GM12878 (cell line): ENCODE measurements around the gene DCUN1D3. TPM values are rescaled to one million over a fixed set of nuclear protein-coding genes. Genes with fewer than 3 reads are reported as not detected.

ENCODE experiments used
- ATAC-seq: fragments of 200-7000 bp; cut with Tn5 transposase; 3 replicates; pipeline ENCODE4 v1.9.1; 2020; ENCODE audit warnings: mild to moderate bottlenecking, moderate library complexity
- BruUV-seq: library from RNA; stranded (reverse); fragments of 400-500 nt; replicated peaks from 2 replicates; lab custom pipeline; 2021; lab: Mats Ljungman, UMichigan
- CTCF ChIA-PET: fragments of 300-600 bp; sonication (Branson Sonifier 250); formaldehyde crosslinking; extraction: SDS; loops from one replicate; lab custom pipeline; 2021; ENCODE audit warnings: inconsistent platforms; lab: Yijun Ruan, JAX
- POLR2A ChIA-PET: fragments of 350-600 bp; formaldehyde crosslinking; extraction: SDS; loops from one replicate; lab custom pipeline; 2021; ENCODE audit warnings: inconsistent platforms; lab: Charles Lee
- RAD21 ChIA-PET: fragments of 300-600 bp; sonication (Branson Sonifier 250); formaldehyde crosslinking; loops from one replicate; lab custom pipeline; 2023; ENCODE audit warnings: antibody characterized with exemption; ENCODE audit not compliant: unreplicated experiment; lab: Charles Lee
- SMC1A ChIA-PET: fragments of 300-600 bp; sonication (Branson Sonifier 250); formaldehyde crosslinking; loops from one replicate; lab custom pipeline; 2023; ENCODE audit not compliant: unreplicated experiment, uncharacterized antibody; lab: Charles Lee
- DNase-seq: peaks from one replicate; pipeline ENCODE4 v3.0.0-alpha.2; 2011; ENCODE audit warnings: low read depth, low spot score
- FAIRE-seq: peaks from 3 replicates; lab custom pipeline; 2011; peaks lifted over from hg19 to GRCh38; lab: Jason Lieb, UNC
- H2AFZ ChIP-seq: 2 replicates; pipeline ENCODE4 v1.6.0; 2011; ENCODE audit warnings: low read depth, low read length, control low read depth; ENCODE audit not compliant: control insufficient read depth
- H3K27ac ChIP-seq: 2 replicates; pipeline ENCODE4 v1.5.1; 2011; ENCODE audit warnings: control low read depth; ENCODE audit not compliant: control insufficient read depth, insufficient read depth
- H3K27me3 ChIP-seq, 2 experiments: replicated peaks in 1 of 2; 2 replicates each; pipeline versions ENCODE4 v1.6.0 to v1.6.1; 2011; ENCODE audit warnings: low read length in 1 of 2; ENCODE audit not compliant: control insufficient read depth in 2 of 2, insufficient read depth in 2 of 2
- H3K36me3 ChIP-seq, 2 experiments: 2 replicates each; pipeline ENCODE4 v1.5.1; 2011; ENCODE audit warnings: low read length in 1 of 2; ENCODE audit not compliant: control insufficient read depth in 2 of 2, insufficient read depth in 2 of 2
- H3K4me1 ChIP-seq: 2 replicates; pipeline ENCODE4 v1.6.1; 2011; ENCODE audit warnings: mild to moderate bottlenecking, low read length, moderate library complexity, mixed read lengths; ENCODE audit not compliant: control insufficient read depth, insufficient read depth
- H3K4me2 ChIP-seq: 2 replicates; pipeline ENCODE4 v1.6.0; 2011; ENCODE audit warnings: control low read depth; ENCODE audit not compliant: control insufficient read depth, insufficient read depth
- H3K4me3 ChIP-seq: fragments of 200-600 bp; sonication (generic); 2 replicates; pipeline ENCODE4 v1.5.1; 2016
- H3K79me2 ChIP-seq: 2 replicates; pipeline ENCODE4 v1.6.0; 2011; ENCODE audit warnings: low read length; ENCODE audit not compliant: control insufficient read depth, insufficient read depth
- H3K9ac ChIP-seq: 2 replicates; pipeline ENCODE4 v1.8.0; 2011; ENCODE audit warnings: low read length, control low read depth, mixed read lengths; ENCODE audit not compliant: control insufficient read depth, insufficient read depth
- H3K9me3 ChIP-seq: replicated peaks from 3 replicates; pipeline ENCODE4 v1.5.1; 2011; ENCODE audit warnings: mild to moderate bottlenecking, low read length; ENCODE audit not compliant: control insufficient read depth, insufficient read depth
- H4K20me1 ChIP-seq: 2 replicates; pipeline ENCODE4 v1.6.0; 2011; ENCODE audit not compliant: control insufficient read depth, insufficient read depth
- CBX3 ChIP-seq: fragments of 200-600 bp; sonication (generic); IDR thresholded peaks from 2 replicates; pipeline ENCODE4 v1.6.1; 2016; ENCODE audit warnings: low read depth, borderline replicate concordance
- CHD2 ChIP-seq: IDR thresholded peaks from 2 replicates; pipeline ENCODE4 v1.6.1; 2011; ENCODE audit warnings: low read depth, low read length, improper control_type of control experiment, borderline replicate concordance
- MEF2A ChIP-seq: IDR thresholded peaks from 2 replicates; pipeline ENCODE4 v1.6.1; 2011; ENCODE audit warnings: low read depth, mild to moderate bottlenecking, low read length, moderate library complexity; ENCODE audit not compliant: insufficient read depth
- MXI1 ChIP-seq: fragments of 150-350 bp; IDR thresholded peaks from 2 replicates; pipeline ENCODE4 v1.6.1; 2011; ENCODE audit warnings: low read depth, mild to moderate bottlenecking, inconsistent platforms, low read length, improper control_type of control experiment
- NR2C1 ChIP-seq: fragments of 450-650 bp; IDR thresholded peaks from 2 replicates; pipeline ENCODE4 v1.6.1; 2017; ENCODE audit warnings: antibody characterized with exemption, mild to moderate bottlenecking, moderate library complexity
- SREBF2 ChIP-seq: IDR thresholded peaks from 2 replicates; pipeline ENCODE4 v1.6.1; 2012; ENCODE audit warnings: mild to moderate bottlenecking, low read length
- TBL1XR1 ChIP-seq: IDR thresholded peaks from 2 replicates; pipeline ENCODE4 v1.6.1; 2012; ENCODE audit warnings: low read depth, low read length, improper control_type of control experiment
- ZBED1 ChIP-seq: IDR thresholded peaks from 2 replicates; pipeline ENCODE4 v1.6.1; 2016; ENCODE audit warnings: borderline replicate concordance
- WGBS: methylation state at CpG from one replicate; pipeline ENCODE4 v1.1.6; 2016; ENCODE audit warnings: low lambda C conversion rate; ENCODE audit not compliant: insufficient replicate concordance, insufficient coverage; ENCODE audit errors: missing lambda C conversion rate; 5-methylcytosine and 5-hydroxymethylcytosine counted together
- in situ Hi-C: fragments of 300-500 bp; cut with MboI; formaldehyde crosslinking; loops from 9 replicates; pipeline ENCODE4 v1.14.3; 2018; ENCODE audit warnings: mixed read lengths
- intact Hi-C: fragments of 100-400 bp; cut with micrococcal nuclease; formaldehyde crosslinking; loops from one replicate; pipeline ENCODE4 v1.14.2; 2022; ENCODE audit not compliant: unreplicated experiment
- polyA plus RNA-seq, 11 experiments: library from polyadenylated mRNA; depleted of rRNA in 4 of 11; unstranded in 6 of 11; stranded (reverse) in 5 of 11; fragments of >200 nt; fragmentation: Nextera tagmentation in 4 of 11; fragmentation: Illumina TruSeq in 1 of 11; extraction: Ambion mirVana in 4 of 11; extraction: Trizol in 1 of 11; gene quantifications; 1 replicate in 1 of 11; 2 replicates in 10 of 11; pipeline versions ENCODE4 v1.2.1 to v1.2.3, GENCODE V29; 2011 to 2016; ENCODE audit warnings: inconsistent platforms in 2 of 11, missing spikeins in 2 of 11, low read depth in 1 of 11
- total RNA-seq, 4 experiments: library from RNA; depleted of rRNA in 3 of 4; stranded (reverse); fragments of >200 nt in 3 of 4; fragmentation: Illumina TruSeq in 1 of 4; extraction: Trizol in 1 of 4; gene quantifications; 2 replicates each; pipeline versions ENCODE4 v1.2.1 to v1.2.3, GENCODE V29; 2013 to 2021
- TF ChIP-seq, protein P1 (sequence below): fragments of 450-650 bp; IDR thresholded peaks from 2 replicates; pipeline ENCODE4 v1.6.1; 2017; ENCODE audit warnings: antibody characterized with exemption, mild to moderate bottlenecking, moderate library complexity

The DCUN1D3 gene
- total and polyA plus RNA-seq, 10 of the 15 experiments (the other 5 are each of a cell fraction or from before 2014, with no cell fraction given): 0.47 to 4.5 (median 1.9) TPM

GRCh38 chr16:20859699-20860098 is 40.5 kb downstream of the DCUN1D3 start:
- Histone ChIP-seq H3K9me3 (no peaks in the 10 kb centered on the region), H3K9ac (no peak overlapping the region), H3K4me1 (peaks cover 4% of the 10 kb centered on the region), H3K36me3 (peaks cover 0 to 7% of the 10 kb centered on the region in 2 experiments), H3K4me3 (no peak overlapping the region), H3K27ac (no peak overlapping the region), H3K79me2 (peaks cover 5% of the 10 kb centered on the region), H2AFZ (no peak overlapping the region), H3K27me3 (no peaks in the 10 kb centered on the region), H4K20me1 (no peaks in the 10 kb centered on the region), H3K4me2 (no peak overlapping the region)
- no TSS peak for BruUV-seq
- POLR2A ChIA-PET: interaction anchor here (0.6 kb wide), 1 partner anchor 30 kb away, joined by 3 read pairs; no protein-coding TSS in a partner anchor
- intact Hi-C loops: loop anchor here (10.0 kb wide), 1 partner anchor 85 kb away; no protein-coding TSS in a partner anchor
- ATAC-seq (no peak), DNase-seq (no peak), FAIRE-seq (no peak)
- WGBS: 79% methylated on average over 4 of the region's 4 CpGs
- TF ChIP-seq CHD2 (no peak), MEF2A (no peak)
- RAD21 ChIA-PET: no interaction called here
- CTCF ChIA-PET: no interaction called here
- in situ Hi-C loops: no loop called here
- SMC1A ChIA-PET: no interaction called here

DNA sequence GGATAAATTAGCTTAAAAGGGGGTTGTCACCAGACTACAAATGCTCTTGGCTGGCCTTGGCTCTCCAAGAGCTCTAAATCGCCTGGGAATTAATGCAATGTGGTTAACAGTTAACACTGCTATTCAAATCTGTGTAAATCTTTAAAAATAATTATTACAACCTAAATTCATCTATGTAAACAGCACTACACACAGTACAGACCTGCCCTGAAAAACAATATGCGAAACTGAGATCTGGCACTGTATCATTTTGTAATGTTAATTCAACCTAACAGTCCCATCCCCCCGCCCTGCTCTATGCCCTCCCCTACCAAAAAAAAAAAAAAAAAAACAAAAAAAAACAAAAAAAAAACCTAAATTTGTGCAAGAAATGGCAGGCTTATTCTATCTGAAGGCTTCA is 40.9 kb downstream of the DCUN1D3 start:
- 91% methylated on average over 3 of the region's 3 CpGs for WGBS
- no TSS peak for BruUV-seq
- POLR2A ChIA-PET: interaction anchor here (0.6 kb wide), 1 partner anchor 30 kb away, joined by 3 read pairs; no protein-coding TSS in a partner anchor

More for the DNA sequence above, 40.9 kb downstream of the DCUN1D3 start:
- Histone ChIP-seq H3K4me2 (no peak overlapping the region), H3K27ac (no peak overlapping the region), H3K4me3 (no peak overlapping the region), H4K20me1 (no peaks in the 10 kb centered on the region), H3K79me2 (peaks cover 3% of the 10 kb centered on the region), H3K9me3 (no peaks in the 10 kb centered on the region), H3K4me1 (no peaks in the 10 kb centered on the region), H3K36me3 (peaks cover 0 to 7% of the 10 kb centered on the region in 2 experiments), H3K27me3 (no peaks in the 10 kb centered on the region), H3K9ac (no peak overlapping the region), H2AFZ (no peak overlapping the region)
- intact Hi-C loops (loop anchor here (10.0 kb wide), 1 partner anchor 86 kb away; no protein-coding TSS in a partner anchor), in situ Hi-C loops (no loop called here)
- RAD21 ChIA-PET: no interaction called here
- ATAC-seq (no peak), FAIRE-seq (no peak), DNase-seq (no peak)
- TF ChIP-seq CBX3: no peak
- TF ChIP-seq TBL1XR1: no peak
- no peak for TF ChIP-seq NR2C1
- TF ChIP-seq, protein P1, sequence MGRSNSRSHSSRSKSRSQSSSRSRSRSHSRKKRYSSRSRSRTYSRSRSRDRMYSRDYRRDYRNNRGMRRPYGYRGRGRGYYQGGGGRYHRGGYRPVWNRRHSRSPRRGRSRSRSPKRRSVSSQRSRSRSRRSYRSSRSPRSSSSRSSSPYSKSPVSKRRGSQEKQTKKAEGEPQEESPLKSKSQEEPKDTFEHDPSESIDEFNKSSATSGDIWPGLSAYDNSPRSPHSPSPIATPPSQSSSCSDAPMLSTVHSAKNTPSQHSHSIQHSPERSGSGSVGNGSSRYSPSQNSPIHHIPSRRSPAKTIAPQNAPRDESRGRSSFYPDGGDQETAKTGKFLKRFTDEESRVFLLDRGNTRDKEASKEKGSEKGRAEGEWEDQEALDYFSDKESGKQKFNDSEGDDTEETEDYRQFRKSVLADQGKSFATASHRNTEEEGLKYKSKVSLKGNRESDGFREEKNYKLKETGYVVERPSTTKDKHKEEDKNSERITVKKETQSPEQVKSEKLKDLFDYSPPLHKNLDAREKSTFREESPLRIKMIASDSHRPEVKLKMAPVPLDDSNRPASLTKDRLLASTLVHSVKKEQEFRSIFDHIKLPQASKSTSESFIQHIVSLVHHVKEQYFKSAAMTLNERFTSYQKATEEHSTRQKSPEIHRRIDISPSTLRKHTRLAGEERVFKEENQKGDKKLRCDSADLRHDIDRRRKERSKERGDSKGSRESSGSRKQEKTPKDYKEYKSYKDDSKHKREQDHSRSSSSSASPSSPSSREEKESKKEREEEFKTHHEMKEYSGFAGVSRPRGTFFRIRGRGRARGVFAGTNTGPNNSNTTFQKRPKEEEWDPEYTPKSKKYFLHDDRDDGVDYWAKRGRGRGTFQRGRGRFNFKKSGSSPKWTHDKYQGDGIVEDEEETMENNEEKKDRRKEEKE: no peak
- no peak for TF ChIP-seq ZBED1
- TF ChIP-seq MXI1: no peak
- no peak for TF ChIP-seq SREBF2
- SMC1A ChIA-PET: no interaction called here
- CTCF ChIA-PET: no interaction called here
